ENCODE results near the gene HSP90AB1.

HSP90AB1 gene

GRCh38 chr6:44202332-44202971 lies 44.4 kb upstream of the HSP90AB1 start:
- POLR2A ChIA-PET = no interaction called here
- no peak for DNase-seq (ENCODE audit: low read depth, low spot score)
- CTCF ChIA-PET = interaction anchor here (1.4 to 3.1 kb wide), 2 partner anchors 29 to 32 kb away, joined by 5 to 10 read pairs; no protein-coding TSS in a partner anchor
- TF ChIP-seq CTCF (IDR thresholded peaks at IDR 0.05; ENCODE audit: insufficient read depth, low read length, missing control alignments) = no peak
- H3K4me3 ChIP-seq (ENCODE audit: low read depth, low read length) = no peak overlapping the region

GRCh38 chr6:44202972-44203750 lies 43.7 kb upstream of the HSP90AB1 start:
- no peak for TF ChIP-seq CTCF (IDR thresholded peaks at IDR 0.05; ENCODE audit: insufficient read depth, low read length, missing control alignments)
- no peak for DNase-seq (ENCODE audit: low read depth, low spot score)
- ChIA-PET POLR2A (no interaction called here), CTCF (interaction anchor here (0.7 to 3.1 kb wide), 4 partner anchors 13 to 34 kb away, joined by 3 to 10 read pairs (median 4); partner anchors contain the start of gene MYMX)
- no peak overlapping the region for H3K4me3 ChIP-seq (ENCODE audit: low read depth, low read length)

- POLR2A ChIA-PET = no interaction called here
- CTCF ChIA-PET = interaction anchor here (1.0 to 1.2 kb wide), 4 partner anchors 11 to 51 kb away, joined by 3 read pairs; no protein-coding TSS in a partner anchor
These were observed 42.9 kb upstream of the HSP90AB1 start for GRCh38 chr6:44203955-44204354.

GRCh38 chr6:44207966-44208365 lies 38.9 kb upstream of the HSP90AB1 start:
- POLR2A ChIA-PET = interaction anchor here (0.5 kb wide), 1 partner anchor 21 kb away, joined by 3 read pairs; no protein-coding TSS in a partner anchor
- TF ChIP-seq CTCF (IDR thresholded peaks at IDR 0.05; ENCODE audit: insufficient read depth, low read length, missing control alignments) = no peak
- CTCF ChIA-PET = interaction anchor here (0.6 to 2.3 kb wide), 5 partner anchors 7 to 35 kb away, joined by 3 to 12 read pairs (median 5); partner anchors contain the start of gene SLC29A1
- no peak overlapping the region for H3K4me3 ChIP-seq (ENCODE audit: low read depth, low read length)
- no peak for DNase-seq (ENCODE audit: low read depth, low spot score)

More at GRCh38 chr6:44203955-44204354, 42.9 kb upstream of the HSP90AB1 start:
- DNase-seq (ENCODE audit: low read depth, low spot score) = no peak
- H3K4me3 ChIP-seq (ENCODE audit: low read depth, low read length) = no peak overlapping the region
- no peak for TF ChIP-seq CTCF (IDR thresholded peaks at IDR 0.05; ENCODE audit: insufficient read depth, low read length, missing control alignments)

- H3K4me3 ChIP-seq (ENCODE audit: low read depth, low read length) = no peak overlapping the region
- DNase-seq (ENCODE audit: low read depth, low spot score) = no peak
- ChIA-PET POLR2A (no interaction called here), CTCF (no interaction called here)
- TF ChIP-seq CTCF (IDR thresholded peaks at IDR 0.05; ENCODE audit: insufficient read depth, low read length, missing control alignments) = no peak
These were observed 35.6 kb upstream of the HSP90AB1 start for GRCh38 chr6:44211284-44211683.

GRCh38 chr6:44214307-44214706 lies 32.6 kb upstream of the HSP90AB1 start:
- CTCF ChIA-PET = interaction anchor here (1.5 to 2.7 kb wide), 3 partner anchors 8 to 21 kb away, joined by 3 to 15 read pairs (median 14); partner anchors contain the start of gene SLC29A1
- no peak for TF ChIP-seq CTCF (IDR thresholded peaks at IDR 0.05; ENCODE audit: insufficient read depth, low read length, missing control alignments)

More at GRCh38 chr6:44214307-44214706, 32.6 kb upstream of the HSP90AB1 start:
- no peak overlapping the region for H3K4me3 ChIP-seq (ENCODE audit: low read depth, low read length)
- POLR2A ChIA-PET = no interaction called here
- DNase-seq (ENCODE audit: low read depth, low spot score) = no peak

Data from AG04449 (cell line).